ENCODE results near the gene STMN3. TPM values are rescaled to one million over a fixed set of nuclear protein-coding genes. Genes with fewer than 3 reads are reported as not detected.

Gene STMN3
- total RNA-seq = 10 to 100 TPM in 2 of 9 donors, 1 to 10 TPM in 7; 2.9 to 15.6 (median 4.7) TPM
- polyA plus RNA-seq = 1 to 10 TPM; 5.2 to 6.7 TPM
- long read RNA-seq, donor 1, partial matches to known transcripts = 0 of 4 reads
- long read RNA-seq, donor 1, other reads (novel, unspliced or antisense) = 3 of 4 reads
- long read RNA-seq, donor 2, transcript STMN3-201 (5 exons, 2,255 nt) = major isoform, 5 of 6 reads
- long read RNA-seq, donor 2, partial matches to known transcripts = 0 of 6 reads
- long read RNA-seq, donor 2, other reads (novel, unspliced or antisense) = 1 of 6 reads
- long read RNA-seq, donor 3, partial matches to known transcripts = 1 of 8 reads
- long read RNA-seq, donor 3, other reads (novel, unspliced or antisense) = 5 of 8 reads

- Histone ChIP-seq H3K27ac (peak within 1 kb of the TSS in 11 of 12 donors; percentile 33 to 84 (median 66)), H3K27me3 (peaks cover 0 to 17% (median 5%) of the 10 kb centered on the region in 9 donors), H3K36me3 (no peaks in the 10 kb centered on the region), H3K4me1 (peaks cover 0 to 40% (median 24%) of the 10 kb centered on the region in 12 donors), H3K9me3 (no peaks in the 10 kb centered on the region), H3K4me3 (peak within 1 kb of the TSS; percentile 38 to 79 (median 66))
- ATAC-seq (peak; percentile 75 to 82 (median 80)), DNase-seq (peak; percentile 91 to 93 (median 92))
- TF ChIP-seq CTCF (IDR thresholded peaks at IDR 0.05) (no peak), POLR2A (IDR thresholded peaks at IDR 0.05) (no peak)
- intact Hi-C loops (cut with DNase I) = loop anchor here in 1 of 10 donors (5.0 to 10.0 kb wide), 2 partner anchors 116 to 211 kb away; partner anchors contain the start of genes ABHD16B, PTK6 and TPD52L2
- 1 to 3% (median 2%) methylated on average over 32 to 71 of the region's 73 CpGs for WGBS, 4 donors
These were observed at the start of gene STMN3 for GRCh38 chr20:63653041-63653973. Gene STMN3, minus strand, starts transcription at chr20:63653424. Its CDS starts 79 bp downstream, at chr20:63653345.

- peak overlapping the region in 1 of 12 donors; percentile 79 for H3K27ac ChIP-seq
- H3K4me1 ChIP-seq = peaks cover 9 to 49% (median 32%) of the 10 kb centered on the region in 12 donors
- H3K36me3 ChIP-seq = peaks cover 0 to 53% (median 38%) of the 10 kb centered on the region in 9 donors
- DNase-seq (peak in 1 of 5 donors; percentile 47), ATAC-seq (no peak)
- no peaks in the 10 kb centered on the region for H3K27me3 ChIP-seq
- 91 to 92% (median 92%) methylated on average over 7 to 16 of the region's 16 CpGs for WGBS, 4 donors
- TF ChIP-seq POLR2A (IDR thresholded peaks at IDR 0.05) = no peak
- no peak for TF ChIP-seq CTCF (IDR thresholded peaks at IDR 0.05)
- H3K9me3 ChIP-seq = no peaks in the 10 kb centered on the region
- intact Hi-C loops (cut with DNase I) = no loop called here
- H3K4me3 ChIP-seq = no peak overlapping the region
These were observed 48.9 kb upstream of the STMN3 start for GRCh38 chr20:63702036-63702665.

DNA sequence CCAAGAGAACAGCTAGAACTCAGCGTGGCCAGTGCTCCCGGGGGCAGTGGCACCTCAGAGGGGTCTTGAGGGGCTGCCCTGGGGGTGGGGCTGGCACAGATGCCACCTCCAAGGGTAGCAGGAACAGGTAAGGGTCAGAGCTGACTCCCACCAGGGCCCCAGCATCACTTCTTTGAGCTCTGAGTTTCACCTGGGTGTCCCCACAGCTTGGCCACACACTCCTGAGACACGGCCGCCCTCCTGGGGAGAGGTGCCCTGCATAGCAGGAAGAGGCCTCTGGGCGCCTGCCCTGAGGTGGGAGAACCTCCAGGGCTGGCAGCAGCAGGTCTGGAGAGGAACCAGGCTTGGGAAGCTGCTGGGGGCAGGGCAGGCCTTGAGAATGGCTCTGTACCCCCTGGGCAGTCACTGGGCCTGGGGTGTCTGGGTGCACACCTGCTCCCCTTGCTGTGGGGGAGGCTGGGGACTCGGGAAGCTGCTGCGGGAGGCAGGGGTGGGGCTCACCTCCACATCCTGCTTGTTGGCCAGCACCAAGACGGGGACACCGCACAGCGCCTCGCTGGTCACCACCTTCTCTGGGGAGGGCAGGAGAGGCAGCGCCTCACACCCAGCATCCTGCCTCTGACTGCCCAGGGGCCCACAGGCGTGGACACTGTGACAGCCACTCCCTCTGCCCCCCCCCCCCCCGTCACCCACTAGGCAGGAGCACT, 48.3 kb upstream of the STMN3 start:
- H3K4me3 ChIP-seq = no peak overlapping the region
- H3K9me3 ChIP-seq = no peaks in the 10 kb centered on the region
- H3K27ac ChIP-seq = peak overlapping the region in 2 of 12 donors; percentile 79 to 89
- peaks cover 0 to 55% (median 37%) of the 10 kb centered on the region in 9 donors for H3K36me3 ChIP-seq
- intact Hi-C loops (cut with DNase I) = no loop called here
- ATAC-seq = no peak
- peaks cover 12 to 50% (median 32%) of the 10 kb centered on the region in 12 donors for H3K4me1 ChIP-seq
- DNase-seq = peak in 1 of 5 donors; percentile 43
- TF ChIP-seq CTCF (IDR thresholded peaks at IDR 0.05) (no peak), POLR2A (IDR thresholded peaks at IDR 0.05) (no peak)
- H3K27me3 ChIP-seq = no peaks in the 10 kb centered on the region
- 68 to 78% (median 75%) methylated on average over 8 to 14 of the region's 14 CpGs for WGBS, 4 donors
